BLaER1 treated with 17β-estradiol and CSF1 and Interleukin-3, amounts not matched to agents 10 nM and 100 nM (cell line): ENCODE results near the gene TCAP.
"Not testable (repeated sequence)": the region's sequence is repeated elsewhere in the genome, so short reads cannot be mapped to it uniquely, and the experiment has no call there.

Experiments
- H3K27ac ChIP-seq, 11 experiments: shearing (Covaris generic); formaldehyde crosslinking; 2 replicates each; pipeline ENCODE4 v1.8.1; 2022
- H3K27me3 ChIP-seq, 11 experiments: shearing (Covaris generic); formaldehyde crosslinking; 2 replicates each; pipeline ENCODE4 v1.8.1; 2022
- H3K36me3 ChIP-seq, 11 experiments: shearing (Covaris generic); formaldehyde crosslinking; 2 replicates each; pipeline ENCODE4 v1.8.1; 2022
- H3K4me1 ChIP-seq, 10 experiments: shearing (Covaris generic); formaldehyde crosslinking; 2 replicates each; pipeline ENCODE4 v1.8.1; 2022
- H3K4me2 ChIP-seq, 11 experiments: shearing (Covaris generic); formaldehyde crosslinking; 2 replicates each; pipeline ENCODE4 v1.8.1; 2022
- H3K4me3 ChIP-seq, 10 experiments: shearing (Covaris generic); formaldehyde crosslinking; 2 replicates each; pipeline ENCODE4 v1.8.1; 2022
- H3K9ac ChIP-seq, 11 experiments: shearing (Covaris generic); formaldehyde crosslinking; 2 replicates each; pipeline ENCODE4 v1.8.1; 2022
- H3K9me3 ChIP-seq, 11 experiments: shearing (Covaris generic); formaldehyde crosslinking; replicated peaks in 1 of 11; 2 replicates each; pipeline ENCODE4 v1.8.1; 2022
- H4K20me1 ChIP-seq, 11 experiments: shearing (Covaris generic); formaldehyde crosslinking; 2 replicates each; pipeline ENCODE4 v1.8.1; 2022
- Cebpa-rat ChIP-seq, 11 experiments: shearing (Covaris generic); IDR thresholded peaks; 2 replicates each; pipeline ENCODE4 v1.8.1; 2022

TCAP gene

GRCh38 chr17:39697961-39698360, 32.8 kb downstream of the TCAP start:
- H3K36me3 ChIP-seq = no peaks in the 10 kb centered on the region
- no peak overlapping the region for H3K9ac ChIP-seq
- H3K9me3 ChIP-seq = no peaks in the 10 kb centered on the region
- H3K4me3 ChIP-seq = no peak overlapping the region
- no peak overlapping the region for H3K27ac ChIP-seq
- H3K4me1 ChIP-seq = 0 out of 20 replicates have a peak, but pooled peaks cover 0 to 2% (median 0%) of the 10 kb centered on the region in 10 experiments
- no peak overlapping the region for H3K4me2 ChIP-seq
- H3K27me3 ChIP-seq = peaks cover 36 to 54% (median 48%) of the 10 kb centered on the region in 11 experiments
- no peaks in the 10 kb centered on the region; a peak in 1 of 22 replicates for H4K20me1 ChIP-seq
- no peak for TF ChIP-seq Cebpa-rat (IDR thresholded peaks at IDR 0.05)

- H3K4me2 ChIP-seq = 0 out of 22 replicates have a peak overlapping the region, but pooled peaks of 2 of the 11 experiments have one; percentile 27 to 35
- H3K36me3 ChIP-seq, H3K9me3 ChIP-seq, H3K27ac ChIP-seq, H4K20me1 ChIP-seq, H3K4me3 ChIP-seq, H3K9ac ChIP-seq: not testable (repeated sequence)
- H3K4me1 ChIP-seq = peaks cover 0 to 15% (median 9%) of the 10 kb centered on the region in 10 experiments; a peak in 11 of 20 replicates
- peaks cover 36 to 54% (median 48%) of the 10 kb centered on the region in 11 experiments for H3K27me3 ChIP-seq
Observed at GRCh38 chr17:39699157-39699817, 34.1 kb downstream of the TCAP start.

GRCh38 chr17:39699818-39700147, 34.6 kb downstream of the TCAP start, which contains the start of gene ERBB2:
TSS of gene ERBB2 (plus strand) at chr17:39700064. CDS start at chr17:39700239, 175 bp downstream.
- Histone ChIP-seq H3K36me3 (no peaks in the 10 kb centered on the region), H3K27ac (no peak within 1 kb of the TSS), H3K4me2 (peak within 1 kb of the TSS in 2 of 11 experiments; percentile 27 to 35; a peak in 1 of 22 replicates), H4K20me1 (no peaks in the 10 kb centered on the region; a peak in 1 of 22 replicates), H3K27me3 (peaks cover 36 to 54% (median 48%) of the 10 kb centered on the region in 11 experiments), H3K9me3 (no peaks in the 10 kb centered on the region), H3K4me1 (peaks cover 0 to 20% (median 14%) of the 10 kb centered on the region in 10 experiments; a peak in 17 of 20 replicates), H3K4me3 (no peak within 1 kb of the TSS), H3K9ac (no peak within 1 kb of the TSS)
- TF ChIP-seq Cebpa-rat (IDR thresholded peaks at IDR 0.05) = no peak

- no peak for TF ChIP-seq Cebpa-rat (IDR thresholded peaks at IDR 0.05)
- Histone ChIP-seq H3K36me3 (no peaks in the 10 kb centered on the region), H3K27ac (no peak overlapping the region), H3K4me1 (peaks cover 5 to 26% (median 20%) of the 10 kb centered on the region in 10 experiments; a peak in 19 of 20 replicates), H4K20me1 (no peaks in the 10 kb centered on the region; a peak in 1 of 22 replicates), H3K4me2 (peak overlapping the region in 2 of 11 experiments; percentile 27 to 35; a peak in 1 of 22 replicates), H3K9me3 (no peaks in the 10 kb centered on the region), H3K9ac (no peak overlapping the region), H3K4me3 (no peak overlapping the region), H3K27me3 (peaks cover 36 to 54% (median 48%) of the 10 kb centered on the region in 11 experiments)
Observed at GRCh38 chr17:39700148-39700987, 35.2 kb downstream of the TCAP start.

GRCh38 chr17:39701012-39701783, 36.0 kb downstream of the TCAP start:
- peaks cover 36 to 54% (median 48%) of the 10 kb centered on the region in 11 experiments for H3K27me3 ChIP-seq
- no peak for TF ChIP-seq Cebpa-rat (IDR thresholded peaks at IDR 0.05)
- no peak overlapping the region for H3K27ac ChIP-seq
- no peak overlapping the region for H3K4me3 ChIP-seq
- no peak overlapping the region for H3K4me2 ChIP-seq
- peaks cover 9 to 35% (median 29%) of the 10 kb centered on the region in 10 experiments; a peak in 19 of 20 replicates for H3K4me1 ChIP-seq
- H4K20me1 ChIP-seq = no peaks in the 10 kb centered on the region; a peak in 1 of 22 replicates
- no peak overlapping the region for H3K9ac ChIP-seq
- no peaks in the 10 kb centered on the region for H3K36me3 ChIP-seq
- H3K9me3 ChIP-seq = no peaks in the 10 kb centered on the region

GRCh38 chr17:39701784-39702422, 36.8 kb downstream of the TCAP start:
- no peaks in the 10 kb centered on the region for H3K9me3 ChIP-seq
- no peak overlapping the region for H3K4me3 ChIP-seq
- no peak overlapping the region for H3K9ac ChIP-seq
- H3K27me3 ChIP-seq = peaks cover 36 to 54% (median 48%) of the 10 kb centered on the region in 11 experiments
- no peaks in the 10 kb centered on the region for H3K36me3 ChIP-seq
- H3K4me2 ChIP-seq = no peak overlapping the region
- H3K27ac ChIP-seq = no peak overlapping the region
- peaks cover 13 to 42% (median 36%) of the 10 kb centered on the region in 10 experiments for H3K4me1 ChIP-seq
- no peaks in the 10 kb centered on the region; a peak in 1 of 22 replicates for H4K20me1 ChIP-seq
- TF ChIP-seq Cebpa-rat (IDR thresholded peaks at IDR 0.05) = no peak

- no peaks in the 10 kb centered on the region for H3K36me3 ChIP-seq
- peaks cover 38 to 47% (median 40%) of the 10 kb centered on the region in 11 experiments for H3K27me3 ChIP-seq
- H3K4me3 ChIP-seq = no peak overlapping the region
- H3K4me1 ChIP-seq = peaks cover 20 to 55% (median 49%) of the 10 kb centered on the region in 10 experiments
- no peak overlapping the region for H3K27ac ChIP-seq
- no peak for TF ChIP-seq Cebpa-rat (IDR thresholded peaks at IDR 0.05)
- no peak overlapping the region for H3K9ac ChIP-seq
- H3K9me3 ChIP-seq = no peaks in the 10 kb centered on the region
- no peaks in the 10 kb centered on the region; a peak in 1 of 22 replicates for H4K20me1 ChIP-seq
- peak overlapping the region in 7 of 11 experiments; percentile 76 to 95 (median 90); a peak in 12 of 22 replicates for H3K4me2 ChIP-seq
Observed at GRCh38 chr17:39702901-39703893, 38.0 kb downstream of the TCAP start.
